ENCODE results near the gene RAB11A.

RAB11A gene

DNA sequence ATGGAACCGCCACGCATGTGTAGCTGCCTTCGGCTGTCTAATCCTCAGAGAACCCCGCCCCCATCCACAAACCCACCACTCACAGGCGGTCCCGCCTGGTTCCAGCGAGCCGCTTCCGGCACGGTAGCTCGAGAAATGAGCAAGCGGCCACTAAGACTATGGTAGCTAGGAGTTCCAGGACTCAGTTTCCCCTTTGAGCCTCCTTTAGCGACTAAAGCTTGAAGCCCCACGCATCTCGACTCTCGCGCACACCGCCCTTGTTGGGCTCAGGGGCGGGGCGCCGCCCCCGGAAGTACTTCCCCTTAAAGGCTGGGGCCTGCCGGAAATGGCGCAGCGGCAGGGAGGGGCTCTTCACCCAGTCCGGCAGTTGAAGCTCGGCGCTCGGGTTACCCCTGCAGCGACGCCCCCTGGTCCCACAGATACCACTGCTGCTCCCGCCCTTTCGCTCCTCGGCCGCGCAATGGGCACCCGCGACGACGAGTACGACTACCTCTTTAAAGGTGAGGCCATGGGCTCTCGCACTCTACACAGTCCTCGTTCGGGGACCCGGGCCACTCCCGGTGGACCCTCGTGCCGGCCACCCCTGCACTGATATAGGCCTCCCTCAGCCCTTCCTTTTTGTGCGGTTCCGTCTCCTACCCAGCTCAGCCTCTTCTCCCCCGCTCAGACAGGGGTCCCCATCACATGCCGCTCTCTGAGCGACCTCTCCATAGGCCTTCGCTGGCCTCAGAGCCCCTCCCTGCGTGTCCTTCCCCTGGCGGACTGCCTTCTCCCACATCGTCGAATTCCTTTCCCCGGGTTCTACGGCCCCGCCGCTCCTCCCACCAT lies at the start of gene RAB11A:
Gene RAB11A (plus strand): TSS at position 366 of the 828 bp plus-strand sequence. CDS start 95 bp downstream, at position 461.
- DNase-seq = peak; percentile 71

DNA sequence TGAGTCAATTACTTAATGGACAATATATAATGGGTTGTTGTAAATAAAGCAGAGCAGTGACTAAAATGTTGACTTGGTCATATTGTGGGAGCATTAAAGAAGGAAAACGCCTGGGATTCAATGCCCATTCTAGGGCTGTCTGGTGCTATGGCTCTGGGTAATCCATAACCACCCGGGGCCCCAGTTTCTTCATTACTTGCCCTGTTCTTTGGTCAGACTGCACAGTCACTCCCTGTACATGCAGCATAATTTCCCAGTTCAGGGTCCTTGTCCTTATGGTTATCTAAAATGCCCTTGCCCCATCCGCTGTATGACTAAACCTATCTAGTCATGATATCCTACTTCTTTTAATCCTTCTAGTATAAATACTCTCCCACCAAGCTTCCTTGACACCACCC lies 49.7 kb upstream of the RAB11A start:
- no peak for DNase-seq

DNA sequence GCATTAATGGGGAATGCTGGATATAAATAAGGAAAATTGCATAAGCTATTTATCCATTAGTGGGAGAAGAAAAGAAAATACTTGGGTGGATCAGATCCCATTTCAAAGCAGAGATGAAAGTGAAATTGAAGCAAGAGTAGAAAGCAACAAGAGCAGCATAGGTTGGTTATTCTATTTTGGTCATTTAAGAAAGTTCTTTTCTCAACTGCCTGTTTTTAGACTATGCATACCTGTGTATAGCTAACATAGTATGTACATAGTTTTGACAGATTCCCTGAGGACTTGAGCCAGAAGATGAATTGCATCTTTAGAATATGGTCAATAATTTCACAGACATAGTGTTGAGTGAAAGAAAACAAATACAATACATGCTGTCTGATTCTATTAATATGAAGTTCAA lies 48.2 kb upstream of the RAB11A start:
- no peak for DNase-seq

DNA sequence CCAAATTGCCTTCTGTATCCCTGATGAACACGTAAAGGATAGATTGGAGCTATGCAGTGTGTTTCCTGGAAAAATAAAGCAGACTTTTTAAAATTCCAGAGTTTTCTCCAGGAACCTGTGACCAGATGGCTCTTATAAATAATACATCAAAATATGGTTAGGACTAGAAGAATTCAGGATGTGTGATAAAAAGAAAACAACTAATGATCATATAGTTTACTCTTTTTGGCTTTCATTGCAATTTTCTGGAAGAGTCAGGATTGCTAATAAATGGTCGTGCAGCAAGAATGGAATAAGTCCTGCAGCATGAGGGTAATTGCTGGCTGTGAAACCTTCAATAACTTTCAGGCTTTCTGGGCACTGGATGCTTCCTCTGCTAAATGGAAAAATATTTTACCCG lies 47.0 kb upstream of the RAB11A start:
- DNase-seq = no peak

DNA sequence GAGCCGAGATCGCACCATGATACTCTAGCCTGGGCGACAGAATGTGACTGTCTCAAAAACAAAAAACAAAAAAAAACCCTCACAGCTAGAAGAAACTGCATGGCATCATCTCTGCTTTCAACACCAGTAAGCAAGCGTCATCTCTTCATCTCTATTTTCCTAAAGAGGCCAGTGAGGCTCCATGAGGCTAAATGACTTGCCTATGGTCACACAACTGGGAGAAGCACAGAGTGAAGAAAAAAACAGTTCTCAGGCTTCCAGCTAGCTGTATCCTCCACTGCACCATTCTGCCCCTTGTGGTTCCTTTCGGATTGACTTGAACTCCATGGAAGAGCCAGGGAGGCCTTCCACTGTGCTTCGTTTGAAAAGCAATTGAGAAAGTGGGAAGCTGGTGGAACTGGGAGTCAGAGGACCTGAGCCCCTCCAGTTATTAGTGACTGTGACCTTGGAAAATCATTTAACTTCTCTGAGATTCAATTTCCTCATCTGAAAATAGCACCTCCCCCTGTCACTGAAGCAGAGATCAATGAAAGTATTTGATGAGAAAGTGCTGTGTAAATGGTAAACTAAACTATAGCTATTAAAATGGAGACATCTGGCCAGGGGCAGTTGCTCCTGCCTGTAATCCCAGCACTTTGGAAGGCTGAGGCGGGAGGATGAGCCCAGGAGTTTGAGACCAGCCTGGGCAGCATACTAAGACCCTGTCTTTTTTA lies 45.1 kb upstream of the RAB11A start:
- DNase-seq = no peak

DNA sequence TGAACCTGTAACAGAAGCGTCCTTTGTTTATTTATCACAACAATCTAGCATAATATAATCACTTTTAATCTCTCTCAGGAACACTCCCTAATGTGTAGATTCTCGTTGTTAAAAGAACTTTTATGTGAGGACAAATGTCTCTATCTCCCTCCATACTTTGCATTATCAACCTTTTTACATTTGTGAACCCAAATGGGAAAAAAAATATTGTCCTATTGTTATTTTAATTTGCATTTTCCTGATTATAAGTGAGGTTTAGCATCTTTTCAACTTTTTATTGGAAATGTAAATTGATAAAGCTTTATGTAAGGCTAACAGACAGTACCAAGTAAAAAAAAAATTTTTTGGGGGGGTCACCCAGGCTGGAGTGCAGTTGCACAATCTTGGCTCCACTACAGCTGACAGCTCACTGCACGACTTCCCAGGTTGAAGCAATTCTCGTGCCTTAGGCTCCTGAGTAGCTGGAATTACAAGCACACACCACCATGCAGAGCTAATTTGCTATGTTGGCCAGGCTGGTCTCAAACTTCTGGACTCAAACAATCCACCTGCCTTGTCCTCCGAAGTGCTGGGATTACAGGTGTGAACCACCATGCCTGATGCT lies 44.2 kb upstream of the RAB11A start:
- DNase-seq = no peak

DNA sequence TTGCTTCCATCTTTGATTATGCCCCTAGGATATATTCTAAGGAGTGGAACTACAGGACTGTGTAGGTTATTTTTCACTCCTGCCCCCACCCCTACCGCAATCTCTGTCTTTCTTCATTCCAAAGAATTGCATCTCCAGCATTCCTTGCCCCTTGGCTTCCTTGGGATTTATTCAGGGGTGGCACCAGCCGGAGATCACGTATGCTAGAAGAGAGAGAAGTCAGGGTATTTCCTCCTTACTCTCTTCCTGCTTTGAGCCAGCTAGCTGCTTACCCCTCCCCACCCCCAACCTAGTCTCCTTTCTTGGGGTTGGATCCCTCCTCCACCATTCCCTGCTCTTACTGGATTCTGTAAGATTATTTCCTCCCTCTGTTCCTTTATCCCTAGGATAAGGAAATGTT lies 42.2 kb upstream of the RAB11A start:
- no peak for DNase-seq

DNA sequence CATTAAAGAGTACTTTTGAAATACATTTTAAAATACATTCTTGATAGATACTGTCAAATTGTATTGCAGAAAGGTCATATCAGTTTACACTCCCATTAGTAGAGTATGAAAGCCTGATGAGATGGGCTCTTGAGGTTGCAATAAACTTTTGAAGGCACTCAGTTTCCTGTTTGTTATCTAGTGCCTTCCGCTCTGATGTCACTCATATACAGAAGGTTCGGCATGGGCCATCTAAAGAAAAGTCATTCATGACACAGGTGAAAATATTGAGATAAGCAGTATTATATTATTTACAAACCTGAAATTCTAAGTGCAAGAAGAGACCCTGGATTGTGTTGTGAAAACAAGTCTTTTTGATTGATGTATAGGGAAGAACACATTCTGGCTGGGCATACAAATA lies 40.7 kb upstream of the RAB11A start:
- DNase-seq = no peak

DNA sequence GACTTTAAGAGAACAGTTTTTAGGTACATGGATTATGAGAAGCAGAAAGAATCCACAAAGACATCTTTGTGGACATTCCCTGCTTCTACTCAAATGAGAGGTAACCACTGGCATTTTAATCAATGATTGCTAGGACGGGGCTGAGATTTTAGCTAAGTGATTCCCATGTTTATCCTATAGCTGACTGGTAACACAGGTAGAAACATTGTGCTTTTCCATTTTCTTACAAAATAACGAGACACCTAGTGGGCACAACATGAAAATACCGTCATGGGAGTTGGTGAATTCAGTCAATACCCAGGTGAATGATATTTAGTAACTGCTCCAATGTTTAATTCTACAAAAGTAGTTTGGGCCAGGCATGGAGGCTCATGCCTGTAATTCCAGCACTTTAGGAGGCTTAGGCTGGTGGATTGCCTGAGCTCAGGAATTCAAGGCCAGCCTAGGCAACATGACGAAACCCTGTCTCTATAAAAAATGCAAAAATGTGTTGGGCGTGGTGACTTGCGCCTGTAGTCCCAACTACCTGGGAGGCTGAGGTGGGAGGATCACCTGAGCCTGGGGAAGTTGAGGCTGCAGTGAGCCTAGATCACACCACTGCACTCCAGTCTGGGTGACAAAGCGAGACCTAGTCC lies 40.0 kb upstream of the RAB11A start:
- DNase-seq = no peak

DNA sequence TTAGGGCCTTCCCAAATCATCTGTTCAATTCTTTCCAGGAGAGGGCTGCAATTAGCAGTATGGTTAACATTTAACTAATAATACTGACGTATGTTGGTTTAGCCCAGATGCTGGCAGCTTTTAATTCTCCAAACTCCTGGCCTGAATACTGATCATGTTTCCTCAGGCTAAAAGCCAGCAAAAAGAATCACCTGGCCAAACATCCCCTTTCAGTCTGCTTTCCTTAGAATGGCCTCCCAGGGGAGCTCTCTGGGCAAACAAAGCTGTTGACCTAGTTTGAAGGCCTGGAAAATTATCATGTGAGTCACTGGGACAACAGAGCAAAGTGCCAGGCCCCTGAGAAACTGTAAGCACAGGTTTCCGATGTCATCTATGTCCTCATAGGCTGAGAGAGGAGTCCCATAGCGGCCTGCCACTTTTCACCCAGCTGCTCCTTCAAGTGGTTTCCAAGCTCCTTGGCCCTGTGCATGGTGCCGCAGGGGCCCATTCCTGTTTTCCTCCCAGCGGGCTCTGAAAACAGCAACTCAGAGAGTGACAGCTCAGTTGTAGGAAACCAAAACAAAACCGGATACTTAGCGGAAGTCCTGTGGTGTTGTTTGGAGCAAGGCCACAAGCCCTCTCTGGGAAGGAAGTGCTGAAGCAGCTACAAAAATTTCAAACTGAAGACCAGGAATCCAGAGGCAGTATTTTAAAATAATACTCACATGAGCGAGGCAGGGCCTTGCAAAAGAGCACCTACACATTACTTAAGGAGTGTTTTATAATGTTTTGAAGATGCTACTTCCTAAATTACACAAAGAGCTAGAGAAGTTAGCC lies 36.5 kb upstream of the RAB11A start:
- peak; percentile 90 for DNase-seq

DNA sequence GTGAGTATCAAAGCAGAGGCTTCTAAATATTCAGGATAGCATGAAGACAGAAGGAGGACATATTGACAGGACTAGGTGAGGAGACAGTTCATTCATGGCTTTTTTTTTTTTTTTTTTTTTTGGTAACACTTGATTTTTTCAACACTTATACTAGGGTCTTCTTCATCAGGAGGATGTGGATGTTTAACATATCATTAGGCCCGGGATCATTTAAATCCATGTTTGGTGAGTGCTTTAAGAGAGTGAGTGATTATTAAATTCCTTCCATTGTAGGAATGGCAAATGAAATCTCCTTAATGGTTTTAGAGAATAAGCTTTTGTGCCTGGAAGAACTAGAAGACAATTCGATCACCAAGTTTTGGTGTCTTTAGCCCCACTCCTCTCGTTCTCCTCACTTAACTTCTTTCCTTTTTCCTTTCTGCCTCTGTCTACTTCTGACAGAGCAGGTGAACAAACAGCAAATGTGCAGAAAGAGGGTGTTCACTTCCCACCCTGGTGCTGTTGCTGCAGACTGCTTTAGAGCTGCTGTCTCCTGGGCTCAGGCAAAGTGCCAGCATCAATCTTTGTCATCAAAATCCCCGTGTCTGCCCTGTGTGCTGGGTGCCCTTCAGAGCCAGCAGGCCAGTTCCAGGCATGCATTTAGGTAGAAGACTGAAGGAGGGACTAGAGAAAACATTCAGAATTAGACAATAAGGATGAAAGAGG lies 35.6 kb upstream of the RAB11A start:
- DNase-seq = peak; percentile 14

DNA sequence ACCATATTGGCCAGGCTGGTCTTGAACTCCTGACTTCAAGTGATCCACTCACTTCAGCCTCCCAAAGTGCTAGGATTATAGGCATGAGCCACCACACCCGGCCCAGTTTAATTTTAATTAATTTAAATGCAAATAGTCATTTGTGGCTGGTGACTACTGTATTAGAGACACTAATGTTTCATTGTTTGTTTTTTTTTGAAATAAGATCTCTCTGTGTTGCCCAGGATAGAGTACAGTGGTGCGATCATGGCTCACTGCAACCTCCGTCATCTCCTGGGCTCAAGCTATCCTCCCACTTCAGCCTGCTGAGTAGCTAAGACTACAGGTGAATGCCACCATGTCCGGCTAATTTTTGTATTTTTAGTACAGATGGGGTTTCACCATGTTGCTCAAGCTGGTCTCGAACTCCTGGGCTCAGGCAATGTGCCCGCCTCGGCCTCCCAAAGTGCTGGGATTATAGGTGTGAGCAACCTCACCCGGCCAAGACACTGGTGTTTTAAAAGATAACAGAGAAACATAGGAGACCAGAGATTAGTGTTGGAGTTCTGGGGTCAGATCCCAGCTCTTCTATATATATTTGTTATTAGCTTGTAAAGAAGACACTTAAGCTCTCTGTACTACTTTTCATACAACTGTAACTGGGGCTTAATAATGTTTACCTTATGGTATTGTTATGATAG lies 34.5 kb upstream of the RAB11A start:
- DNase-seq = no peak

DNA sequence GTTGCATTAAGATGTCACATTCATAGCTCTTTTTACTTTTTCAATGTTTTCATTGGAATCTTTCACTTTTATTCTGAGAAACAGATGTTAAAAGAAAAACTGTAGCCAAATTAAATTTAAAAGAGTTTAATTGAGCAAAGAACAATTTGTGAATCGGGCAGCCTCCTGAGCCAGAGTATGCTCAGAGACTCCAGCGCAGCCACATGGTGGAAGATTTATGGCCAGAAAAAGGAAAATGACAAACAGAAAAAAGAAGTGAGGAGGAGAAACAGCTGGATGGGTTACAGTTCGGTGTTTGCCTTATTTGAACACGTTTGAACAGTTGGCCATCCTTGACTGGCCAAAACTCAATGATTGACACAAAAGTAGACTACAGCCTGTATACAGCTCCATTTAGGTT lies 33.8 kb upstream of the RAB11A start:
- DNase-seq = no peak

DNA sequence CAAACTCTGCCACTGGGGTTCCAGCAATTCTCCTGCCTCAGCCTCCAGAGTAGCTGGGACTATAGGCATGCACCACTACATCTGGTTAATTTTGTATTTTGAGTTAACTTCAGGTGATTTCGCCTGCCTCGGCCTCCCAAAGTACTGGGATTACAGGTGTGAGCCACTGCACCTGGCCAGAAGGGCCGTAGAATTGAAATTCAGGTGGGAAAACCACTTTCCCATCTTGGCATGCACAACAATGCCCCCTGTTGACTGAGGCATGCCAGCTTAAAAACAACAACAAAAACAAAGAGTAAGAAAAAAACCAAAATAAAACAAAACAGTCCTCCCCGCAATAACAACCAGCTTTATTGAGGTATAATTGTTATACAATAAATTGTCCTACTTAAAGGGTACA lies 32.6 kb upstream of the RAB11A start:
- no peak for DNase-seq

DNA sequence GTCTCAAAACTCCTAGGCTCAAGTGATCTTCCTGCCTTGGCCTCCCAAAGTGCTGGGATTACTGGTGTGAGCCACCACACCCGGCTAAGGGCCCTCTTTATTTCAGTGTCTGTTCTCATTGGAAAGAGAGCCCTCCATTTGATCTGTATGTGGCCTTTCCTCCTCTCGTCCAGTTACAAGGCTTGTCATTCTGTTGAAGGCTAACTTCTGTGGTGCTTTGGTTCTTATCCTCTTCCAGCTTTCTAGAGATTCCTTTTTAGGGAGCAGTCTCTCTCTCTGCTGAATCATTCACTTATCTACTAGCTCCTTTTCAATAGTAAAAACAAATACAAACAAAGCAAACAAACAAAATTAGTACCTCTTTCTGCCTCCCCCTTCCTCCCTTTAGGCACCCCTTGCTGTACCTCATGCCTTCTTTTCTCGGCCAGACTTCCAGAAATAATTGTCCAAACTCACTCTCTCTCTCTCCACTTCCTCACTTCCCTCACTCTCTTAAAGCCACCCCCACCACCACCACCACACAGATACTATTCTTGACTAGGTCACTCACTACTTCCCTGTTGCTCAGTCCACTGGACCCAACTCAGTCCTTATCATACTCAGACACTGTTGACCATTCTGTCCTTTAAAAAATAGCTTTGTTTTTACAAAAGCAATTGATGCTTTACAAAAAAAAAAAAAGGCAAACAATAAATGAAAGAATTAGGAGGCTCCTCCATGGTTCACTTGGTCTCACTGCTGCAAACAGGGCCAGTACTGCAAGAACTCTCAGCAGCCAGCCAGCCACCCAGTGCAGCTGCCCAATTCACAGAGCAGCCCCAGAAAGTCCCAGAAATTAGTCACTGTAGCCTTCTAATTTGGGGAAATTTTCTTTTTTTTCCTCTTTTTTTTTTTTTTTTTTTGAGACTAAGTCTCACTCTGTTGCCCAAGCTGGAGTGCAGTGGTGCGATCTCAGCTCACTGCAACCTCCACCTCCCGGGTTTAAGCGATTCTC lies 31.7 kb upstream of the RAB11A start:
- DNase-seq = no peak

DNA sequence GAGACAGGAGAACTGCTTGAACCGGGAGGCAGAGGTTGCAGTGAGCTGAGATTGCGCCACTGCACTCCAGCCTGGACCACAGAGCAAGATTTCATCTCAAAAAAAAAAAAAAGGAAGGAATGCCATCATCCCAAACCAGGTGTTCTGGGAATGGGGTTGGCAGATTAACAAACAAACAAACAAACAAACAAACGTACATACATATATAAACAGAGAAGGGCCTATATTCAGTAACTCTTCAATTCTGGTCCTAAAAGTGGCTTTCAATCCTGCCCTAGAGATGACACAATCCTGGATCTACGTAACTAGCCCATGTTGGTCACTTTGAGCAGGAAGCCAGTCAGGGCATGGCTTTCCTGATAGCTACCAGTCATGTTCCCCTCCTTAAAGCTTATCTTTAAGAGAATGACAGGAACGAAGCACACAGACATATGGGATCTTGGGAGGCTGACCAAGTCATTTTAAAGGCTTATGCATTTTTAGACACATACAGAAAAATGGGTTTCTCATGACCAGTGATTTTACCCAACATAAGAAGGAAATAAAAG lies 29.9 kb upstream of the RAB11A start:
- no peak for DNase-seq

DNA sequence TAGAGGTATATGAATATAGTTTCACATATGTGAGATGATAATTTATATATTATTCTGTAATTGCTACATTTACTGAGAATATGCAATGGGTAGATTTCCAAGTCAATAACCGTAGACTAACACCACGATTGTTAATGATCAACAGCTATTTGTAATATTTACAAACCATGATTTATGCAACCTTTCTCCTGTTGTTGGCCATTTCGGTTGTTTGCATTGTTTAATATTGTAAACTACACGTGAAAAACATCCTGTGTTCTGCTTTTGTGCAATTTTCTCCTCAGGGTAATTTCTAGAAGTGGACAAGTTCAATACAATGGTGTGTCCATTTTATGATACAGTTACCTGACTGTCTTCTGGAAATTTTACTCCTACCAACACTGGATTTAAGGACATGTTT lies 29.3 kb upstream of the RAB11A start:
- DNase-seq = no peak

DNA sequence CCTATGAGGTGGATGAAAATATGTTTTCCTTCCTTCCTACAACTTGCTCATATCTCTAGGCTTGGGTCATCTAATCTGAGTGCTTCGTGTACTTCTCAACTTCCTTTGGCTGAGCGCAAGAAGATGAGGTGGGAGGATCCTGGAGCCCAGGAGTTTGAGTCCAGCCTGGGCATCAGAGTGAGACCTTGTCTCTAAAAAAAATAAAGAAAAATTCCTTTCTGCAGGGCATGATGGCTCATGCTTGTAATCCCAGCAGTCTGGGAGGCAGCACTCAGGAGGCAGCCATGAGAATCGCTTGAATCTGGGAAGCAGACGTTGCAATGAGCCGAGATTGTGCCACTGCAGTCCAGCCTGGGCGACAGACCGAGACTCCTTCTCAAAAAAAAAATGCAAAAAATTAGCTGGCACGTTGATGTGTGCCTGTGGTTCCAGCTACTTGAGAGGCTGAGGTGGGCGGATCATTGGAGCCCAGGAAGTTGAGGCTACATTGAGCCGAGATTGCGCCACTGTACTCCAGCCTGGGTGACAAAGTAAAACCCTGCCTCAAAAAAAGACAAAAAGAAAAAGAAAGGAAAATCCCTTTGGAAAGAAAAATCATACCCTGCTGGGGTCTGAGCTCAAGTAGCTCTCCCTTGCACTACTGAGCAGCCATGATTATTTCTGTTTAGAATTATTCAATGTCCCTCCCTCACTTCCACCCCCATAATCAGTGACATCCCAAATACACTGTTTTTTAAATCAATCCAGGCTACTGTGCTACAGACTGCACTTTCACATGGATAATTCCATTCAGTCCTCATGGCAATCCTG lies 28.0 kb upstream of the RAB11A start:
- DNase-seq = peak; percentile 26
